Mesothelial cell of epicardium (in vitro differentiated cells): ENCODE data around the gene TRIP13. TPM values are rescaled to one million over a fixed set of nuclear protein-coding genes. Genes with fewer than 3 reads are reported as not detected.

Experiments used
- DNase-seq, 2 experiments: peaks; one replicate each; pipeline ENCODE4 v3.0.0; 2021; ENCODE audit warnings: low spot score in 2 of 2; ENCODE audit not compliant: unreplicated experiment in 2 of 2
- H3K27ac Mint-ChIP-seq: 2 replicates; pipeline ENCODE4 v1.8.0; 2021; ENCODE audit warnings: mixed read lengths
- H3K27me3 Mint-ChIP-seq: 2 replicates; pipeline ENCODE4 v1.8.0; 2021; ENCODE audit warnings: low read depth, mixed read lengths
- H3K36me3 Mint-ChIP-seq: 2 replicates; pipeline ENCODE4 v1.8.0; 2021; ENCODE audit warnings: mixed read lengths
- H3K4me1 Mint-ChIP-seq: 2 replicates; pipeline ENCODE4 v1.8.0; 2021; ENCODE audit warnings: mixed read lengths
- H3K4me3 Mint-ChIP-seq: 2 replicates; pipeline ENCODE4 v1.8.0; 2021; ENCODE audit warnings: mild to moderate bottlenecking, moderate library complexity, mixed read lengths
- H3K9me3 Mint-ChIP-seq: 2 replicates; pipeline ENCODE4 v1.8.0; 2021; ENCODE audit warnings: mixed read lengths
- total RNA-seq: library from RNA; stranded (reverse); gene quantifications from 3 replicates; pipeline ENCODE4 v1.2.1, GENCODE V29; 2021
- TF ChIP-seq, protein P1 (sequence below): fragments of 200-600 bp; sonication (generic); IDR thresholded peaks from one replicate; pipeline ENCODE4 v1.5.0; 2021; ENCODE audit warnings: antibody characterized with exemption; ENCODE audit not compliant: unreplicated experiment

The TRIP13 gene
- total RNA-seq, 1 donor from 2014 or later = 9.9 TPM

DNA sequence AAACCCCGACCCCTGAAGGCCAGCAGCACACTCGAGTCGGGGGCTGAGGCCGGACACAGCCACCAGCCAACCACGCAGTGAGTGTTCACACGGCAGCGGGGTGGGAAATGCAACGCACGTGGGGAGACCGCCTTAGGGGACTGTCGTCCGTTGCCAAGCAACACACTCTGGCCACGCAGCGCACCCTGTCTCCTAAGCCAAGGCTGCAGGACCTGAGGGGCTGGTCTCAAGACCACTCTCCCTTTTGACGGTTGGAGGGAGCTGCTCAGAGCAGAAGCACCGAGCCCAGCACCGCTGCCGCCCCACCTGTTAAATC lies 7.6 kb upstream of the TRIP13 start:
- Mint-ChIP-seq H3K4me3 (no peak overlapping the region), H3K27ac (no peak overlapping the region), H3K9me3 (peaks cover 5% of the 10 kb centered on the region), H3K27me3 (no peaks in the 10 kb centered on the region), H3K4me1 (no peaks in the 10 kb centered on the region), H3K36me3 (peaks cover 63% of the 10 kb centered on the region)
- TF ChIP-seq, protein P1, sequence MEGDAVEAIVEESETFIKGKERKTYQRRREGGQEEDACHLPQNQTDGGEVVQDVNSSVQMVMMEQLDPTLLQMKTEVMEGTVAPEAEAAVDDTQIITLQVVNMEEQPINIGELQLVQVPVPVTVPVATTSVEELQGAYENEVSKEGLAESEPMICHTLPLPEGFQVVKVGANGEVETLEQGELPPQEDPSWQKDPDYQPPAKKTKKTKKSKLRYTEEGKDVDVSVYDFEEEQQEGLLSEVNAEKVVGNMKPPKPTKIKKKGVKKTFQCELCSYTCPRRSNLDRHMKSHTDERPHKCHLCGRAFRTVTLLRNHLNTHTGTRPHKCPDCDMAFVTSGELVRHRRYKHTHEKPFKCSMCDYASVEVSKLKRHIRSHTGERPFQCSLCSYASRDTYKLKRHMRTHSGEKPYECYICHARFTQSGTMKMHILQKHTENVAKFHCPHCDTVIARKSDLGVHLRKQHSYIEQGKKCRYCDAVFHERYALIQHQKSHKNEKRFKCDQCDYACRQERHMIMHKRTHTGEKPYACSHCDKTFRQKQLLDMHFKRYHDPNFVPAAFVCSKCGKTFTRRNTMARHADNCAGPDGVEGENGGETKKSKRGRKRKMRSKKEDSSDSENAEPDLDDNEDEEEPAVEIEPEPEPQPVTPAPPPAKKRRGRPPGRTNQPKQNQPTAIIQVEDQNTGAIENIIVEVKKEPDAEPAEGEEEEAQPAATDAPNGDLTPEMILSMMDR = no peak
- DNase-seq = no peak

DNA sequence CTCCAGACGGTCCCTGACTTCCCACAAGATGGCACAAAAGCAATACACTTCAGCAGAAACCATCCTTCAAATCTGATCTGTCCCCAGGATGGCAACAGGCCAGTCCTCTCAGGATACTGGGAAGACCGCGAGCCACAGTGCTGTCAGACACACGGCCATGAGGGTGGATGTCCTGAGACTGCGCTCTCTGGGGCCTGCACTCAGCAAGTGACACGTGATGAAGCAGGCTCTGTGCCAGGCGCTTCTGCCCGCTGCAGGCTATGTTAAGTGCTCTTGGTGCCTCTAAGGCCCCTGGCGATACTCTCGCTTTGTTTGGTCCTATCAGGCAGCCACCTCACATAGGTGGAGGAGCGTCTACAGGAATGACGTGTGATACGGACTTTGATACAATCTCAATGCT lies 7.2 kb upstream of the TRIP13 start:
- Mint-ChIP-seq H3K36me3 (peaks cover 63% of the 10 kb centered on the region), H3K4me1 (no peaks in the 10 kb centered on the region), H3K9me3 (peaks cover 5% of the 10 kb centered on the region), H3K4me3 (no peak overlapping the region), H3K27me3 (no peaks in the 10 kb centered on the region), H3K27ac (no peak overlapping the region)
- TF ChIP-seq, protein P1 = no peak
- DNase-seq = no peak

DNA sequence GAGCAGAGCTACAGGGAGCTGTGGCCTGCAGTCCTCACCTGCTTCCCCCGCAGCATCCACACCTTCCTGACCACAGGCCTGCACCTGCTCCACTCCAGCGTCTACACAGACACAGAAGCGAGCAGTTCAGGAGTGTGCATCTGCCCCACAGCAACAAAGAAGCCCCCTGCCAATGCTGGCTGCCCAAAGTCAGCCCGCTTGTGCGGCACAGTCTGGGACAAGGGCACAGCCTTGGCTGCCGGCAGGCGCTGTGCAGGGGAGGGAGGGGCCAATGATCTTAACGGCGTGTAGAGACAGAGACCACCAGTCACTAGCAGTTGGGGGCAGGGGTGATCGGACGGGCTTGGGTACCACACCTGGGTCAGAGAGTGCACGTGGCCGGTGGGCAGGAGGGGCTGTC lies 6.6 kb upstream of the TRIP13 start:
- no peaks in the 10 kb centered on the region for H3K27me3 Mint-ChIP-seq
- H3K4me1 Mint-ChIP-seq = peaks cover 3% of the 10 kb centered on the region
- H3K27ac Mint-ChIP-seq = no peak overlapping the region
- DNase-seq = no peak
- no peak overlapping the region for H3K4me3 Mint-ChIP-seq
- TF ChIP-seq, protein P1 = no peak
- H3K9me3 Mint-ChIP-seq = peaks cover 5% of the 10 kb centered on the region
- peaks cover 61% of the 10 kb centered on the region for H3K36me3 Mint-ChIP-seq

- Mint-ChIP-seq H3K27me3 (no peaks in the 10 kb centered on the region), H3K4me1 (peaks cover 11% of the 10 kb centered on the region), H3K36me3 (peaks cover 58% of the 10 kb centered on the region)
Observed at GRCh38 chr5:886716-887325, 5.9 kb upstream of the TRIP13 start.

DNA sequence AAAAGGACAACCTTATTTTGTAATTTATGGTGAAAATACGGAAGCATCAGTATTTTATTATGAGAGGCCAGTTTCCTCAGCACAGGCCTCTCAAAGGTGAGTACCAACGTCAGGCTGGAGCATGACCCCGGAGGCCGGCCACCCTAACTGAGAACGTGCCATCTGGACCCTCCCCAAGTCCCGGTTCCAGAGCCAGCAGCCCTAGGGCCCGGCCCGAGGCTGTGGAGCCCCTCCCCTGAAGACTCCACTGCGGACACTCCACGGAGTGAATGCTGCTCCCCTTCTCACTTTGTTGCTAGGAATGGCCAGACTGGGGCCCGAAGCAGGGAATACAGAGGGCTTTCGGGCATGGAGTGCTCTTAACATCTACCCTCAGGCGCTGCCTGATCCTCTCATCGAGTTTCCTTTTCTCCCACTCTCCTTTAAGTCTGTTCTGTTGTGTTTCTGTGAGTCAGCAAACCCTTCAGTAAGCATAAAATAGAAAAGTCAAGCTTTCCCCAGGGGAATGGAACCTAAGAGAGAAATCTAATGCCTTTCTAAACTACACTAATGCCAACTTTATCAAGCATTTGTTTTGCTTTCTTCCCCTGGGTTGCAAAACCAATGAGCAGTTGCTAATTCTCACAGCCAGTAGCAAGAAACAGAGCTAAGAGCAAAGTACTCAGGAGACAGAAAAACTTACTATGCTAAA lies 4.6 kb upstream of the TRIP13 start:
- Mint-ChIP-seq H3K27ac (no peak overlapping the region), H3K4me1 (peaks cover 14% of the 10 kb centered on the region), H3K27me3 (no peaks in the 10 kb centered on the region), H3K9me3 (no peaks in the 10 kb centered on the region), H3K36me3 (peaks cover 47% of the 10 kb centered on the region), H3K4me3 (no peak overlapping the region)
- no peak for DNase-seq
- TF ChIP-seq, protein P1 = no peak

More at GRCh38 chr5:886716-887325, 5.9 kb upstream of the TRIP13 start:
- TF ChIP-seq, protein P1 = no peak
- no peak for DNase-seq
- Mint-ChIP-seq H3K27ac (no peak overlapping the region), H3K9me3 (peaks cover 5% of the 10 kb centered on the region), H3K4me3 (no peak overlapping the region)
